Lung (tissue), 12 donors: Measurements from ENCODE around the gene AGBL4. TPM values are rescaled to one million over a fixed set of nuclear protein-coding genes. Genes with fewer than 3 reads are reported as not detected.

Experiments
- ATAC-seq: fragments of 200-7000 bp; cut with Tn5 transposase; one replicate; pipeline ENCODE4 v1.9.1; 2020; ENCODE audit warnings: moderate number of reproducible peaks; ENCODE audit not compliant: insufficient read depth, low FRiP score
- DNase-seq, 3 donors: peaks; one replicate each; pipeline ENCODE4 v3.0.0-alpha.2; 2013 to 2017
- H3K27ac ChIP-seq, 2 donors: one replicate each; pipeline ENCODE4 v1.5.1; 2013; ENCODE audit warnings: mild to moderate bottlenecking in 2 of 2, moderate library complexity in 2 of 2, control low read depth in 1 of 2, inconsistent platforms in 1 of 2, low read depth in 1 of 2, low read length in 1 of 2
- H3K27me3 ChIP-seq, 3 donors: one replicate each; pipeline ENCODE4 v1.5.1; 2013; ENCODE audit warnings: low read length in 2 of 3; ENCODE audit not compliant: control insufficient read depth in 3 of 3, insufficient read depth in 3 of 3
- H3K36me3 ChIP-seq, 4 donors: one replicate each; pipeline ENCODE4 v1.5.1; 2013; ENCODE audit warnings: low read length in 4 of 4, mild to moderate bottlenecking in 1 of 4, moderate library complexity in 1 of 4; ENCODE audit not compliant: control insufficient read depth in 4 of 4, insufficient read depth in 4 of 4
- H3K4me1 ChIP-seq, 5 donors: one replicate each; pipeline ENCODE4 v1.5.1; 2013; ENCODE audit warnings: low read length in 5 of 5, mild to moderate bottlenecking in 2 of 5, moderate library complexity in 1 of 5; ENCODE audit not compliant: control insufficient read depth in 5 of 5, insufficient read depth in 5 of 5
- H3K4me3 ChIP-seq: one replicate; pipeline ENCODE4 v1.5.1; 2013; ENCODE audit warnings: mild to moderate bottlenecking, control low read depth, moderate library complexity
- H3K9ac ChIP-seq, 2 donors: one replicate each; pipeline ENCODE4 v1.5.1; 2013; ENCODE audit warnings: low read length in 2 of 2, control low read depth in 1 of 2; ENCODE audit not compliant: insufficient read depth in 1 of 2
- H3K9me3 ChIP-seq, 4 donors: one replicate each; pipeline ENCODE4 v1.5.1; 2013; ENCODE audit warnings: low read length in 3 of 4, mild to moderate bottlenecking in 1 of 4, moderate library complexity in 1 of 4; ENCODE audit not compliant: control insufficient read depth in 4 of 4, insufficient read depth in 3 of 4
- WGBS, 2 donors: extraction: QIAGEN DNeasy Blood & Tissue Kit; methylation state at CpG; one replicate each; pipeline ENCODE4 v1.1.7; 2013; 5-methylcytosine and 5-hydroxymethylcytosine counted together
- polyA plus RNA-seq, 2 donors: library from polyadenylated mRNA; stranded (reverse); fragments of 200-250 nt; gene quantifications; one replicate each; pipeline ENCODE4 v1.2.1, GENCODE V29; 2013
- total RNA-seq, 2 donors: library from RNA; depleted of rRNA in 1 of 2; stranded (reverse); fragments of >200 nt in 1 of 2; gene quantifications; one replicate each; pipeline ENCODE4 v1.2.1, GENCODE V29; 2014 to 2021
- TF ChIP-seq, protein P1 (sequence below): IDR thresholded peaks from 2 replicates; pipeline ENCODE4 v1.5.1; 2012; ENCODE audit warnings: mild to moderate bottlenecking; ENCODE audit errors: control extremely low read depth, extremely low read depth
- donor health status: control.
- donor health status: control.
- donor health status: Bipolar disorder and iron deficiency.
- donor health status: healthy.
- donor health status: DM: yes; HTN: yes; CAD: no.

AGBL4 gene
- total and polyA plus RNA-seq, 4 donors: 0.24 to 7.5 (median 2.6) TPM

DNA sequence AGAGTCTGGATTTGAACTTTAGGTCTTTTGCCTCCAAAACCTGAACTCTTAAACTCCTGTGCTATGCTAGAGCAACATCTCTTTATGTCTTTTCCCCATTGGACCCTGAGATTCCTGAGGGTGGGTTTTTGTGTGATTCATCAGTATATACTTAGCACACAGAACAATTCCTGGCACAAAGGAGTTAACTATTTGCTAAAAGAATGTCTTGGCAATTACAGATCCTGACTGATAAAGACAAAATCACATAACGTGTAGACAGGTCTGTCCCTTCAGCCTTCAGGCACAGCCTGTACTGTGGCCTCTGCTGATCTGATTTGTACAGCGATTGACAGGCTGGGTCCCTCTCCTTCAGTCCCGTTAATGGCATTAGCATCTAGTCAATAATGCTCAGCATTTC lies 1084.7 kb downstream of the AGBL4 start:
- TF ChIP-seq, protein P1, sequence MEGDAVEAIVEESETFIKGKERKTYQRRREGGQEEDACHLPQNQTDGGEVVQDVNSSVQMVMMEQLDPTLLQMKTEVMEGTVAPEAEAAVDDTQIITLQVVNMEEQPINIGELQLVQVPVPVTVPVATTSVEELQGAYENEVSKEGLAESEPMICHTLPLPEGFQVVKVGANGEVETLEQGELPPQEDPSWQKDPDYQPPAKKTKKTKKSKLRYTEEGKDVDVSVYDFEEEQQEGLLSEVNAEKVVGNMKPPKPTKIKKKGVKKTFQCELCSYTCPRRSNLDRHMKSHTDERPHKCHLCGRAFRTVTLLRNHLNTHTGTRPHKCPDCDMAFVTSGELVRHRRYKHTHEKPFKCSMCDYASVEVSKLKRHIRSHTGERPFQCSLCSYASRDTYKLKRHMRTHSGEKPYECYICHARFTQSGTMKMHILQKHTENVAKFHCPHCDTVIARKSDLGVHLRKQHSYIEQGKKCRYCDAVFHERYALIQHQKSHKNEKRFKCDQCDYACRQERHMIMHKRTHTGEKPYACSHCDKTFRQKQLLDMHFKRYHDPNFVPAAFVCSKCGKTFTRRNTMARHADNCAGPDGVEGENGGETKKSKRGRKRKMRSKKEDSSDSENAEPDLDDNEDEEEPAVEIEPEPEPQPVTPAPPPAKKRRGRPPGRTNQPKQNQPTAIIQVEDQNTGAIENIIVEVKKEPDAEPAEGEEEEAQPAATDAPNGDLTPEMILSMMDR: no peak
- Histone ChIP-seq H3K9ac (no peak overlapping the region), H3K27me3 (no peaks in the 10 kb centered on the region), H3K27ac (no peak overlapping the region), H3K9me3 (no peaks in the 10 kb centered on the region), H3K4me1 (peaks cover 0 to 1% (median 0%) of the 10 kb centered on the region in 5 donors), H3K36me3 (no peaks in the 10 kb centered on the region), H3K4me3 (no peak overlapping the region)
- no peak for DNase-seq
- no peak for ATAC-seq
- WGBS, 2 donors: 68 to 70% methylated on average over 3 of the region's 3 CpGs

DNA sequence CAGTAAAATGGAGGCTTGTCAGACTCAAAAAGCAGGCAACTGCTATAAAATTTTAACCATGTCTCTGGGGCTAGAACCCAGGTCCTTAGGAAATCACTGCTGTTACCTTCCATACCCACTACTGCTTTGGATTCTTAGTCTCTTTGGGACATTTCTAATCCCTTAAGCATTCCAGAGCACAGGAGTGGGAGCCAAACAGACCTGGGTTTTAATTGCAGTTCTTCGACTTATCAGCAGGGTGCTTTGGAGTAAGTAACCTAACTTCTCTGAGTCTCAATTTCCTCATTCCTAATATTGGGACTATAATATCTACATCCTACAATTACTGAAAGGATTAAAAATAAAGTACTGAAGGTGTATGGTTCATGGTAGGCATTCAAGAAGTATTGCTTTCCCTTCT lies 1086.0 kb downstream of the AGBL4 start:
- Histone ChIP-seq H3K4me1 (no peaks in the 10 kb centered on the region), H3K9ac (no peak overlapping the region), H3K4me3 (no peak overlapping the region), H3K36me3 (no peaks in the 10 kb centered on the region), H3K27ac (no peak overlapping the region), H3K27me3 (no peaks in the 10 kb centered on the region), H3K9me3 (no peaks in the 10 kb centered on the region)
- 88 to 91% methylated on average over 1 of the region's 1 CpG for WGBS, 2 donors
- TF ChIP-seq, protein P1: no peak
- DNase-seq: no peak
- ATAC-seq: no peak

DNA sequence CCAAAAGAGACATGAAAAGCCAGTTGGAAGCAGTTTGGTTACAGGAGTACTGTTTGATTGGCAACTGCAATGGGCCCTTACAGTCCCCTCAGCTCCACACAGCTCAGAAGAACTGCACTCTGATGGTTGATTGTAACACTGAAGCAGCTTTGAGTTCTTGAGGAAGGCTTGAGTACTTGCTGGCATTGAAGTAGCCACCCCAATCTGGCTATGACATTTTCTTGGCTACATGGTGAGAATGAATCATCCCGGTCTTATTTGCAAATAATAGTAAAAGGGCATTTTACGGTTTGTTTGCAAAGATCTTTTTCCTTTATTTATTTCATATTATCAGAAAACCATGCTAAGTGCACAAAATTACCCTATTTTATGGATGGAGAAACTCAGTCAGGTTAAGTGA lies 1087.3 kb downstream of the AGBL4 start:
- no peak overlapping the region for H3K27ac ChIP-seq
- no peaks in the 10 kb centered on the region for H3K9me3 ChIP-seq
- WGBS, 2 donors: 79 to 94% methylated on average over 2 of the region's 2 CpGs
- DNase-seq: peak in 1 of 3 donors; percentile 6
- no peak overlapping the region for H3K9ac ChIP-seq
- ATAC-seq: no peak
- no peaks in the 10 kb centered on the region for H3K36me3 ChIP-seq
- TF ChIP-seq, protein P1: no peak
- peaks cover 0 to 3% (median 0%) of the 10 kb centered on the region in 5 donors for H3K4me1 ChIP-seq
- no peaks in the 10 kb centered on the region for H3K27me3 ChIP-seq
- H3K4me3 ChIP-seq: no peak overlapping the region

DNA sequence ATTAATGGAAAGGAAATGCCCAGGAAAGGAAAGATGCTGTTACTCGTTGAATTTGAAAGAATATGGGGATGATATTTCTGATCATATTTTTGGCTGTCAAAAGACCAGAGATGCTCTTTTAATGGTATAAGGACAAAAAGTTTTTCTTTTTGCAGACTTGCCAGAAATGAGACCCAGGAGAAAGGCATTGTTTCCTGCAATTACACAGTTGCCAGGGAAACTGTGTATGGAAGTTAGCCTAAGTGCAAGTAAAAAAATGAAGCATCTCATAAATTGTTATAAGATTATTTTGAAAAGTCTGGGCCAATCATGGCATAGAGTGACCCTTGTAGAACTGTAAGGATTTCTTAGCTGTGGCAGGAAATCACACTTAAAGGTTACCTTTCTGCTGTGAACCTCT lies 1091.4 kb downstream of the AGBL4 start:
- no peaks in the 10 kb centered on the region for H3K36me3 ChIP-seq
- ATAC-seq (no peak), DNase-seq (peak in 2 of 3 donors; percentile 38 to 46)
- peaks cover 0 to 3% (median 0%) of the 10 kb centered on the region in 5 donors for H3K4me1 ChIP-seq
- no peak overlapping the region for H3K27ac ChIP-seq
- no peak overlapping the region for H3K9ac ChIP-seq
- H3K9me3 ChIP-seq: no peaks in the 10 kb centered on the region
- H3K4me3 ChIP-seq: no peak overlapping the region
- H3K27me3 ChIP-seq: no peaks in the 10 kb centered on the region
- 56 to 63% methylated on average over 1 of the region's 1 CpG for WGBS, 2 donors
- TF ChIP-seq, protein P1: no peak
